HL-60 (cell line): ENCODE measurements around the gene RCL1.
"Not testable (repeated sequence)": the region's sequence is repeated elsewhere in the genome, so short reads cannot be mapped to it uniquely, and the experiment has no call there.

Experiments
- DNase-seq, 2 experiments: peaks; one replicate each; pipeline ENCODE4 v3.0.0-alpha.2; 2010 to 2020; ENCODE audit warnings: low read depth in 1 of 2, low spot score in 1 of 2
- H3K27ac ChIP-seq: fragments of 250-450 bp; sonication (Bioruptor Pico); replicated peaks from 2 replicates; pipeline ENCODE4 v1.5.1; 2020; ENCODE audit warnings: mild to moderate bottlenecking, moderate library complexity
- H3K27me3 ChIP-seq: fragments of 250-450 bp; sonication (Bioruptor Pico); 2 replicates; pipeline ENCODE4 v1.5.1; 2021; ENCODE audit warnings: mild to moderate bottlenecking, moderate library complexity; ENCODE audit not compliant: insufficient read depth, poor library complexity, severe bottlenecking
- H3K4me3 ChIP-seq: replicated peaks from 2 replicates; pipeline ENCODE4 v1.5.1; 2011; ENCODE audit warnings: mild to moderate bottlenecking, control low read depth, low read length; ENCODE audit not compliant: insufficient read depth
- CTCF ChIP-seq: IDR thresholded peaks from one replicate; pipeline ENCODE4 v1.5.1; 2011; ENCODE audit warnings: low read length, control low read depth, inconsistent platforms; ENCODE audit not compliant: insufficient read depth
- GABPA ChIP-seq: IDR thresholded peaks from 2 replicates; pipeline ENCODE4 v1.6.1; 2012; ENCODE audit warnings: low read depth
- POLR2AphosphoS5 ChIP-seq: IDR thresholded peaks from 2 replicates; pipeline ENCODE4 v1.6.1; 2012; ENCODE audit warnings: low read depth
- REST ChIP-seq: IDR thresholded peaks from 2 replicates; pipeline ENCODE4 v1.6.1; 2012; ENCODE audit warnings: low read depth; ENCODE audit not compliant: insufficient replicate concordance
- SPI1 ChIP-seq: IDR thresholded peaks from 2 replicates; pipeline ENCODE4 v1.6.1; 2012; ENCODE audit warnings: low read depth, mild to moderate bottlenecking, borderline replicate concordance

RCL1 gene

DNA sequence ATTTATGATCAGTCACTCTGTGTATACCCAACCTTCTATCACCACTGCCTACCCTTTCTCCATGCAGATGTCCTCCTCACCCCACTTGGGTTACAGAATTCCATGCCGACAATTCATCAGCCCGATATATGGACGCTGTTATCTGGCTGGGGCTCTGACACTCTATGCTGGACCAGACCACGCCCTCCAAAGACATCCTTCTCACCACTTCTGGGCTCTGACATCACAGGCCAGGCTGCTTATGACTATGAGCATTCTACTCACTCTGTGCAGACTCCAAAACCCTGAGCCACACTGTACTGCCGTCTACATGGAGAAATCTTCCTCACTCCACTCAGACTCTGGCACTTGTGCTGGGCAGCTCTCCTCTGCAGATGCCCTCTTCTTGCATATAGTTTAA, 44.1 kb upstream of the RCL1 start:
- no peak for DNase-seq
- no peak overlapping the region for H3K27ac ChIP-seq
- H3K27me3 ChIP-seq = no peaks in the 10 kb centered on the region
- no peak overlapping the region for H3K4me3 ChIP-seq
- TF ChIP-seq CTCF = no peak
- no peak for TF ChIP-seq SPI1
- no peak for TF ChIP-seq GABPA

DNA sequence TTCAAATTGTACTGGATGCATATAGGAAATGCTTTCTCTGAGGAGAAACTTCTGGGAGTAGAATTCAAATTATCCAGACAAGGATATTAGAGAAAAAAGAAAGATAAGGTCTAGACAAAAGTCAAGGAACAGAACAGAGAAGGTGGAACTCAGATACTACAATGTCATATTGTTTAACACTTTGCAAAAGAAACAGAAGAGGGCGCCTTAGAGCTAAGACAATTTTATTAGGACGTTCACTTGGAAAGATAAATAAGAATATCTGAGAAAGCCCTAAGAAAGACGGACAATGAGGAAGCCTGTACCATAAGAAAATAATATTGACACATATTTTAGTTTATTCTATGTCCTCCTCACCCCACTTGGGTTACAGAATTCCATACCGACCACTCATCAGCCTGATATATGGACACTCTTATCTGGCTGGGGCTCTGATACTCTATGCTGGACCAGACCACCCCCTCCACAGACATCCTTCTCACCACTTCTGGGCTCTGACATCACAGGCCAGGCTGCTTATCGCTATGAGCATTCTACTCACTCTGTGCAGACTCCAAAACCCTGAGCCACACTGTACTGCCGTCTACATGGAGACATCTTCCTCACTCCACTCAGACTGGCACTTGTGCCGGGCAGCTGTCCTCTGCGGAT, 42.6 kb upstream of the RCL1 start:
- DNase-seq = no peak
- Histone ChIP-seq H3K4me3 (no peak overlapping the region), H3K27ac (no peak overlapping the region), H3K27me3 (no peaks in the 10 kb centered on the region)
- TF ChIP-seq CTCF (peak; percentile 32), REST (no peak)

- not testable (repeated sequence) for DNase-seq, H3K27me3 ChIP-seq, H3K27ac ChIP-seq, H3K4me3 ChIP-seq
Observed at GRCh38 chr9:4754530-4754929, 38.2 kb upstream of the RCL1 start.

DNA sequence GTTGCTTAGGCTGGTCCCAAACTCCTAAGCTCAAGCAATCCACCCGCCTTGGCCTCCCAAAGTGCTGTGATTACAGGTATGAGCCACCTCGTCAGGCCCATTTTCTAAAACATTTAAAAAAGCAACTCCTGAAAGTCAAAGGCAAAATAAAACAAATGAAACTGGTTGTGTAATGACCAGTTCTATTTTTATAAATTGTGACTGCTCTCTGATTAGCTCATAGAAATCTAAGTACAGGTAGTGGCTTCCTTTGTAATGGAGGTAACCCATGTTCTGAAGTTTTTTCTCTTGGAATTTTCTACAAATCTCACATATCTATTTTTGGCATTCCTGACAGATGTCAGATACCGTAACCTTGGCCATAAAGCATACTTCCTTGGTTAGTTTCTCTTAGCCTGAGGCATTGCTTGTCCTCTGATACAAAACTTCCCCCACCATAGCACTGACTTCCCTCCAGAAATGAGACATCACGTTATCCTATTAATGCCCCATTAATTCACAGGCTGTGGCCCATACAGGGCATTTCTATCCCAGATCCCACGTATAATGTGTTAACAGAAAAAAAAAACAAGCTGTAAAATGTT, 37.6 kb upstream of the RCL1 start:
- H3K4me3 ChIP-seq = no peak overlapping the region
- no peak overlapping the region for H3K27ac ChIP-seq
- DNase-seq = no peak
- no peaks in the 10 kb centered on the region for H3K27me3 ChIP-seq
- TF ChIP-seq CTCF = no peak
- TF ChIP-seq POLR2AphosphoS5 = no peak
- no peak for TF ChIP-seq GABPA
- no peak for TF ChIP-seq SPI1
- no peak for TF ChIP-seq REST
